Left ventricle myocardium inferior (tissue), 1 donor: ENCODE measurements around the gene FAM186B. TPM values are rescaled to one million over a fixed set of nuclear protein-coding genes. Genes with fewer than 3 reads are reported as not detected.

Source experiments
- DNase-seq: peaks from one replicate; pipeline ENCODE4 v3.0.0-alpha.2; 2020
- H3K27ac ChIP-seq: fragments of 200-600 bp; replicated peaks from 2 replicates; pipeline ENCODE4 v1.8.0; 2021
- H3K27me3 ChIP-seq: fragments of 200-600 bp; 2 replicates; pipeline ENCODE4 v1.8.0; 2021; ENCODE audit warnings: low read depth
- H3K36me3 ChIP-seq: fragments of 200-600 bp; 2 replicates; pipeline ENCODE4 v1.8.0; 2021
- H3K4me1 ChIP-seq: fragments of 200-600 bp; 2 replicates; pipeline ENCODE4 v1.8.0; 2021
- H3K4me3 ChIP-seq: fragments of 200-600 bp; 2 replicates; pipeline ENCODE4 v1.8.0; 2021; ENCODE audit warnings: mild to moderate bottlenecking, moderate library complexity
- H3K9me3 ChIP-seq: fragments of 200-600 bp; replicated peaks from 2 replicates; pipeline ENCODE4 v1.8.0; 2021
- CTCF ChIP-seq: fragments of 200-600 bp; IDR thresholded peaks from 2 replicates; pipeline ENCODE4 v1.8.0; 2021; ENCODE audit warnings: antibody characterized with exemption, mild to moderate bottlenecking, borderline replicate concordance
- intact Hi-C: fragments of 100-400 bp; cut with micrococcal nuclease; formaldehyde crosslinking; loops from one replicate; pipeline ENCODE4 v1.11.0; 2022
- total RNA-seq: library from RNA; stranded (reverse); fragmentation: NEBNext Ultra II Directional; extraction: Animal tissue kit (Norgen Biotek cat#: 25700); gene quantifications from one replicate; pipeline ENCODE4 v1.2.1, GENCODE V29; 2021
- donor health status: DM: no; HTN: yes; CAD: no; lungs with severe emphysema.

Gene FAM186B
- total RNA-seq, 1 donor from 2014 or later: 0.33 TPM

GRCh38 chr12:49554266-49554665 lies 51.2 kb downstream of the FAM186B start:
- H3K27ac ChIP-seq: no peak overlapping the region
- H3K36me3 ChIP-seq: peaks cover 36% of the 10 kb centered on the region
- H3K4me3 ChIP-seq: no peak overlapping the region
- peaks cover 41% of the 10 kb centered on the region for H3K4me1 ChIP-seq
- no peaks in the 10 kb centered on the region for H3K9me3 ChIP-seq
- intact Hi-C loops: no loop called here
- peaks cover 9% of the 10 kb centered on the region for H3K27me3 ChIP-seq
- no peak for DNase-seq
- no peak for TF ChIP-seq CTCF

DNA sequence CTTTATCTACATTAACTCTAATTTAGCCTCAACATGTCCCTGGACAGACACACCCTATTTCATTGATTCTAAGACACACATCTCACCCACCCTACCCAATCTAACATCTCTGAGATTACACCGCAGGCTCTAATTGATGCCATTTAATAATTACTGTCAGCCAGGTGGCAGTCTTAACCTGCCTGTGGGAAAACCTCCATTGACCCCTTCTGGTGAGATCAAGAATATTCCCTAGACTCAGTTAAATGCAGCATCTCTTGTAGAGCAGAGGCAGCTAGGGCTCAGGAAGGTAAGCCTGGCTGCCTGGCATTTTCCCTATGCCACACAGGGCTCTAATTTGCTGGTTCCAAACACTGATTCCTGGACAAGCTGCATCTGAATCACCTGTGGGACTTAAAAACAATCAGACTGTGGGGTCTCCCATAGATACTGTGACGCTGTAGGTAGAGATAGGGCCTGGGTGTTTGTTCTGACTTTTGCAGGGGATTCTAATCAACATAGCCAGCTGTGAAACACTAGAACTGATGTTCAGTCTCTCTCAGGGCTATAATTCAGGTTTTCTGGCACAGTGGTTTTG lies 51.8 kb downstream of the FAM186B start:
- no peak overlapping the region for H3K4me3 ChIP-seq
- H3K4me1 ChIP-seq: peaks cover 41% of the 10 kb centered on the region
- no peak for DNase-seq
- H3K9me3 ChIP-seq: no peaks in the 10 kb centered on the region
- H3K36me3 ChIP-seq: peaks cover 29% of the 10 kb centered on the region
- H3K27ac ChIP-seq: peak overlapping the region; percentile 76
- intact Hi-C loops: no loop called here
- peak; percentile 54 for TF ChIP-seq CTCF
- peaks cover 15% of the 10 kb centered on the region for H3K27me3 ChIP-seq

DNA sequence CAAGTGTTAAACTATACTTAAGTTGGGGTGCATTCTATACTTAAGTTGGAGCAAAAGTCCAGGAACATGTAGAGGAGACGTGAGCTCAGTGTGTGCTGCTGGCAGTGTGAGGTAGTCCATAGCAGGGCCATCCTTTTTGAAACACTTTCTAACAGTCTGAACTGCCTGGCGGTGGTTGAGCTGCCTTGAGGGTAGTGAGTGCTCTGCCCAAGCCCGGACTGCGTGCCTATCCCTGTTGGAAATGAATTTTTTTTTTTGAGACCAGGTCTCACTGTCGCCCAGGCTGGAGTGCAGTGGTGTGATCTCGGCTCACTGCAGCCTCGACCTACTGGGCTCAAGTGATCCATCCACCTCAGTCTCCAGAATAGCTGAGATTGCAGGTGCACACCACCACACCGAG lies 52.5 kb downstream of the FAM186B start:
- H3K27me3 ChIP-seq: peaks cover 22% of the 10 kb centered on the region
- intact Hi-C loops: no loop called here
- DNase-seq: no peak
- H3K27ac ChIP-seq: peak overlapping the region; percentile 76
- H3K4me3 ChIP-seq: no peak overlapping the region
- H3K4me1 ChIP-seq: peaks cover 40% of the 10 kb centered on the region
- no peak for TF ChIP-seq CTCF
- H3K9me3 ChIP-seq: no peaks in the 10 kb centered on the region
- peaks cover 22% of the 10 kb centered on the region for H3K36me3 ChIP-seq

DNA sequence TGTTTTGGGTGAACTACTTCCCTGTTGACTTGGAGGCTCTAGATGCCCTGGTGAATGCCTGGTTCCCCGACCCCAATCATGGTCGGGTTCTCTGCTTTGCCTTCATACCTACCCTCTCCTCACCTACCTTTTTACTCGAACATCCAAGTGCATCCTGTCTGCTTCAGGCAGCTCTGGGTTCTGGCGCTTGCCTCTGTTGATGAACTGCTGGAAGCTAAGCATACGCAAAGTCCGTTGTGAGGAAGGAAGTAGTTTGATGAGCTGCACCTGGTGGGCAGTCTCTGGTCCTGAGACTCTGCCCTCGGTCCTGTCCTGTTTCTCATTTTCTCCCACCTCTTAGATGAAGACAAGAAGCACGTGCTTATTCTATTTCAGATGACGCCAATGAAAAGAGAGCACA lies 53.0 kb downstream of the FAM186B start:
- H3K4me1 ChIP-seq: peaks cover 35% of the 10 kb centered on the region
- intact Hi-C loops: no loop called here
- no peak for TF ChIP-seq CTCF
- peaks cover 27% of the 10 kb centered on the region for H3K27me3 ChIP-seq
- no peak overlapping the region for H3K4me3 ChIP-seq
- H3K9me3 ChIP-seq: no peaks in the 10 kb centered on the region
- peaks cover 17% of the 10 kb centered on the region for H3K36me3 ChIP-seq
- no peak for DNase-seq
- peak overlapping the region; percentile 76 for H3K27ac ChIP-seq

DNA sequence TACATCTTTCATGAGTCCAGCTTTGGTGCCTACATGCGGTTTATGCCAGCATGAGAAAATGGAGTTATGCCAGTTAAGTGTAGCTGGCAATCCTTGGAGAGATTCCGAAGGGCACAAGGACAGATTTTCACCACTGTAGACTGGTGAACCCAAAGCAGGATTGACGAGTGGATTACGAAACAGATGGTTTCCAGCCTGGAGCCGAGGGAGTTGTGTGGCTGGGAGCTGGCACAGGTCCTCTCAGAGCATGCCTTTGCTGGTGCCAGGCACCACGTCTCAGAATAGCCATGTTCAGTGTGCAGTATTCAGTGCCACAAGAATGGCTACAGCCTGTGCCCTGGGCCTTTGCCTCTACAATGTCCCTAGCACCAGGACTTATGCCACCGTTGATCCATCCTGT lies 53.4 kb downstream of the FAM186B start:
- TF ChIP-seq CTCF: no peak
- Histone ChIP-seq H3K9me3 (no peaks in the 10 kb centered on the region), H3K36me3 (peaks cover 13% of the 10 kb centered on the region), H3K4me3 (no peak overlapping the region), H3K27ac (peak overlapping the region; percentile 76), H3K27me3 (peaks cover 31% of the 10 kb centered on the region), H3K4me1 (peaks cover 34% of the 10 kb centered on the region)
- intact Hi-C loops: no loop called here
- peak; percentile 56 for DNase-seq
